CD4-positive, alpha-beta memory T cell (primary cell): ENCODE data around the gene HSD11B1. TPM values are rescaled to one million over a fixed set of nuclear protein-coding genes. Genes with fewer than 3 reads are reported as not detected.

Experiments
- CTCF ChIA-PET: fragments of 350-600 bp; sonication (Branson Sonifier 250); formaldehyde crosslinking; loops from one replicate; lab custom pipeline; 2021; ENCODE audit warnings: inconsistent platforms; ENCODE audit not compliant: partially characterized antibody; lab: Charles Lee
- POLR2A ChIA-PET: fragments of 350-600 bp; sonication (Branson Sonifier 250); formaldehyde crosslinking; loops from one replicate; lab custom pipeline; 2021; ENCODE audit not compliant: partially characterized antibody; lab: Charles Lee
- DNase-seq, 5 donors: peaks; one replicate each; pipeline versions ENCODE4 v3.0.0 to v3.0.0-alpha.2; 2020 to 2022; ENCODE audit warnings: mixed read lengths in 1 of 5
- H3K27ac ChIP-seq: one replicate; pipeline ENCODE4 v1.7.0; 2013; ENCODE audit warnings: low read depth, low read length
- H3K27me3 ChIP-seq: 2 replicates; pipeline ENCODE4 v1.7.0; 2013; ENCODE audit warnings: mild to moderate bottlenecking, low read length, moderate library complexity; ENCODE audit not compliant: insufficient read depth
- H3K36me3 ChIP-seq: 2 replicates; pipeline ENCODE4 v1.7.0; 2013; ENCODE audit warnings: mild to moderate bottlenecking, low read length, moderate library complexity; ENCODE audit not compliant: insufficient read depth
- H3K4me1 ChIP-seq: 2 replicates; pipeline ENCODE4 v1.7.0; 2013; ENCODE audit warnings: mild to moderate bottlenecking, low read length, moderate library complexity; ENCODE audit not compliant: insufficient read depth
- H3K4me3 ChIP-seq, 2 donors: one replicate each; pipeline ENCODE4 v1.7.0; 2013; ENCODE audit warnings: low read length in 2 of 2, mild to moderate bottlenecking in 1 of 2
- H3K9me3 ChIP-seq, 2 donors: one replicate each; pipeline ENCODE4 v1.7.0; 2013; ENCODE audit warnings: low read length in 2 of 2, control low read depth in 1 of 2; ENCODE audit not compliant: control insufficient read depth in 1 of 2
- H3K27ac Mint-ChIP-seq, 7 donors: one replicate each; pipeline ENCODE4 v1.8.0; 2020 to 2021; ENCODE audit warnings: mixed read lengths in 7 of 7, mild to moderate bottlenecking in 6 of 7, inconsistent platforms in 3 of 7, moderate library complexity in 3 of 7
- H3K27me3 Mint-ChIP-seq, 2 donors: one replicate each; pipeline ENCODE4 v1.8.0; 2020 to 2021; ENCODE audit warnings: mixed read lengths in 2 of 2
- H3K36me3 Mint-ChIP-seq, 2 donors: one replicate each; pipeline ENCODE4 v1.8.0; 2020 to 2021; ENCODE audit warnings: mixed read lengths in 2 of 2, inconsistent platforms in 1 of 2, mild to moderate bottlenecking in 1 of 2
- H3K4me1 Mint-ChIP-seq, 4 donors: one replicate each; pipeline ENCODE4 v1.8.0; 2020 to 2021; ENCODE audit warnings: mixed read lengths in 4 of 4, mild to moderate bottlenecking in 1 of 4
- H3K4me3 Mint-ChIP-seq, 8 donors: one replicate each; pipeline ENCODE4 v1.8.0; 2020 to 2021; ENCODE audit warnings: mixed read lengths in 8 of 8, mild to moderate bottlenecking in 7 of 8, moderate library complexity in 6 of 8, inconsistent platforms in 3 of 8
- H3K9me3 Mint-ChIP-seq, 8 donors: one replicate each; pipeline ENCODE4 v1.8.0; 2020 to 2021; ENCODE audit warnings: mixed read lengths in 8 of 8, mild to moderate bottlenecking in 5 of 8, inconsistent platforms in 3 of 8, moderate library complexity in 1 of 8
- intact Hi-C: fragments of 100-400 bp; cut with micrococcal nuclease; formaldehyde crosslinking; loops from one replicate; pipeline ENCODE4 v1.15.1; 2023
- polyA plus RNA-seq, 2 donors: library from polyadenylated mRNA; unstranded; fragments of 300-500 nt; fragmentation: Illumina TruSeq; gene quantifications; one replicate each; pipeline ENCODE4 v1.2.3, GENCODE V29; 2021
- total RNA-seq, 2 experiments: library from RNA; stranded (reverse); gene quantifications; one replicate each; pipeline ENCODE4 v1.2.3, GENCODE V29; 2021

HSD11B1 gene
- total and polyA plus RNA-seq, 4 experiments from 2014 or later: 0.49 to 7.3 (median 5.6) TPM; not detected in 1

DNA sequence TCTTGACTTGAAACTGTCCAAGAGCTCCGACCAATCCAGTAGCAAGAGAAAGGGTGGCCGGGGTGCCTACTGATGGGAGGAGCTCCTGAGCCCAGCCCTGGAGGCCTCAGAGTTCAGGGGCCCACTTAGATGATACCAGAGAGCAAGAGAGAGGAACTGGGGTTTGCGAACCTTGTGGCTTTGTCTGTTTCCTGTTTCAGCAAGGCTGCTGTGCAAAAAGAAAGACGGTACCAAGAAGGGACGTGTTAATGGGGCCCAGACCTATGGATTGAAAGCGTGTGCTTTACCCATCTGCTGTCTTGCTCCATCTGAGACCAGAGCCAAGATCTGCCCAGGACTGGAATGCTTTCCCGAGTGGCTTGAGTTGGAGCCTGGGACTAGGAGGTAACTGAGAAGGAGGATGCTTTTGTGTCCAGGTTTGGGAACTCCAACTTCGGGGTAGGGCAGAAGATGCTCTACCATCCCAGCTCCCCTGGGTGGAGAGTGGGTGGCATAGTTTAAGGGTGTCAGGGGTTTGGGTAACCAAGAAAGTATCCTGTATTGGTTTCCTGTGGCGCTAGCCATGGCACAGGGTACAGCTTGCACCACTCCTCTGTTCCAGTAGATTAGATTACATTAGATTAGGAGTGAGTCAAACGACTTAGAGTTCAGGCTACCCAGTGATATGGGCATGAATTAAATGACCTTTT is 51.4 kb downstream of the HSD11B1 start, which contains the start of gene TRAF3IP3:
TRAF3IP3 (plus strand) TSS at position 128 of the 689 bp plus-strand sequence. CDS start 3,987 bp downstream, outside the sequence.
- no peaks in the 10 kb centered on the region for H3K9me3 ChIP-seq
- intact Hi-C loops: loop anchor here (1.0 kb wide), 4 partner anchors 9 to 71 kb away; partner anchors contain the start of genes C1orf74 and UTP25
- Mint-ChIP-seq H3K27me3 (no peaks in the 10 kb centered on the region), H3K36me3 (peaks cover 33 to 42% of the 10 kb centered on the region in 2 donors), H3K4me1 (peaks cover 53 to 95% (median 71%) of the 10 kb centered on the region in 4 donors), H3K9me3 (no peaks in the 10 kb centered on the region), H3K27ac (peak within 1 kb of the TSS; percentile 87 to 96 (median 94)), H3K4me3 (peak within 1 kb of the TSS; percentile 91 to 100 (median 98))
- peak; percentile 78 to 89 (median 83) for DNase-seq
- no peaks in the 10 kb centered on the region for H3K27me3 ChIP-seq
- peaks cover 82% of the 10 kb centered on the region for H3K4me1 ChIP-seq
- peak within 1 kb of the TSS; percentile 72 for H3K27ac ChIP-seq
- H3K36me3 ChIP-seq: peaks cover 24% of the 10 kb centered on the region
- ChIA-PET POLR2A (interaction anchor here (1.1 to 36.1 kb wide), 7 partner anchors 8 to 72 kb away, joined by 3 to 1778 read pairs (median 5); partner anchors contain the start of genes C1orf74 and UTP25), CTCF (interaction anchor here (0.6 to 16.0 kb wide), 10 partner anchors 1 to 180 kb away, joined by 3 to 385 read pairs (median 10); partner anchors contain the start of genes C1orf74, TRAF3IP3 and UTP25)
- H3K4me3 ChIP-seq: peak within 1 kb of the TSS; percentile 72 to 81

DNA sequence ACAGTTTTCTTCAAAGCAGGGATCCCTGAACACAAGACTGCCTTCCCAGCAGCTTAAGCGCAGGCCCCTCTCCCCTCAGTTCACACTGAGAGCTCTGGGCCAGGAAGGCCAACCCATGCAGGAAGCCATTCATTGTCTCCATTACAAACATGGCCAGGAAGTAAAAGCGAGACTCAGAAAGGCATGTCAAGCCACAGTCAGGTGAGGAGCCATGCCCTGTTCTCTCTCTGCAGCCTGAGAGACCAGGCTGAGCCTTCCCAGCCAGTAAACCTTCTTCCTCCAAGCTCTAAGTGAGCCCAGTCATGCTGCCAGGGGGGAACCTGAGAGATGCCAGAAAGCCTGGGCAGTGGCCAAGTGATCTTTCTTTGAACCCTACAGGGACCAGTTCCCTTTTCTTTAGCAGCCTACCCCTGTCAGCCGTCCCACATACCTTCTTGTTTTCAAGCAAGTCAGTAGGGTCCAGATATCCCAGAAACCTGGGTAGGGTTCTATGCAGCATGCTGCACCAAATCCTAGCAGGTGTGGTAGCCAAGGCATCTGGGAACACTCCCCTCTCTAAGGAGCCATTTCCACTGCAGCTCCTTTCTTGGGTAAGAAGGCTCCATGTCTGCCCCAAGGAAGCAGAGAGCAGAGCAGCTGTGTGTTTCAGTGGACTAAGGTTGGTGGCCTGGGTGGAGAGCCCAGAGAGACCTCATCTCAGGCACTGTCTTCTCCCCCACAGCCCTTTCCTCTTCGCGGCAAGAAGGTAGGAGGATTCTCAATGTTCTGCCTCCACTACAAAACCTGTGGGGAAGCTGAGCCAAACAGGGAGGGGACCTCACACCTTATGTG is 52.2 kb downstream of the HSD11B1 start:
- Histone ChIP-seq H3K36me3 (peaks cover 32% of the 10 kb centered on the region), H3K9me3 (no peaks in the 10 kb centered on the region), H3K4me3 (peak overlapping the region; percentile 72 to 81), H3K4me1 (peaks cover 82% of the 10 kb centered on the region), H3K27me3 (no peaks in the 10 kb centered on the region), H3K27ac (peak overlapping the region; percentile 72)
- ChIA-PET POLR2A (interaction anchor here (0.9 to 36.1 kb wide), 6 partner anchors 9 to 71 kb away, joined by 3 to 1778 read pairs (median 6); partner anchors contain the start of genes C1orf74 and UTP25), CTCF (interaction anchor here (1.3 to 16.0 kb wide), 8 partner anchors 2 to 70 kb away, joined by 3 to 385 read pairs (median 16); partner anchors contain the start of genes TRAF3IP3 and UTP25)
- peak overlapping the region; percentile 91 to 100 (median 98) for H3K4me3 Mint-ChIP-seq
- intact Hi-C loops: loop anchor here (1.0 kb wide), 4 partner anchors 10 to 70 kb away; partner anchors contain the start of genes C1orf74 and UTP25
- no peaks in the 10 kb centered on the region for H3K27me3 Mint-ChIP-seq
- peaks cover 53 to 95% (median 71%) of the 10 kb centered on the region in 4 donors for H3K4me1 Mint-ChIP-seq
- peak overlapping the region; percentile 87 to 96 (median 94) for H3K27ac Mint-ChIP-seq
- no peaks in the 10 kb centered on the region for H3K9me3 Mint-ChIP-seq
- peak; percentile 39 to 64 (median 48) for DNase-seq
- peaks cover 40 to 50% of the 10 kb centered on the region in 2 donors for H3K36me3 Mint-ChIP-seq

DNA sequence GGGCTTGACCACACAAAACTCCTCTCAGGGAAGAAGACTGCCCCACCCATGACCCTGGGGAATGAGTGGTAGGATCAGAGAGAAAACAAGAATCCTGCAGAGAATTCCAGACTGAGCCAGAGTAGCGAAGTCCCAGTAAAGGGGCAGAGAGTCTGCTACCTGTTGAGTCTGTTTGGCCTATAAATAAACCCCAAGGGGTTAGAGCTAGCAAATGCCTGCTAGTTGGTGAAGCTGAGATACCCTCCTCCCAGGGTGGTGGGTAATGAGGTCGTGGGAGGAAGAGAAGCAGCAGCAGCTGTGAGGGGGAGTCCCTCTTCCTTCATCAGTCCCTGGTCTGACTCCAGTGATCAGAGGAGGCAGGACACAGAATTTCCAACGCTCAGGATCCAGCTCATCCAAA is 53.8 kb downstream of the HSD11B1 start:
- Mint-ChIP-seq H3K36me3 (peaks cover 56 to 66% of the 10 kb centered on the region in 2 donors), H3K4me3 (peak overlapping the region; percentile 91 to 100 (median 98)), H3K27ac (peak overlapping the region; percentile 87 to 96 (median 94)), H3K4me1 (peaks cover 58 to 95% (median 73%) of the 10 kb centered on the region in 4 donors), H3K27me3 (no peaks in the 10 kb centered on the region), H3K9me3 (no peaks in the 10 kb centered on the region)
- no peak for DNase-seq
- Histone ChIP-seq H3K36me3 (peaks cover 47% of the 10 kb centered on the region), H3K4me3 (peak overlapping the region; percentile 72 to 81), H3K4me1 (peaks cover 82% of the 10 kb centered on the region), H3K9me3 (no peaks in the 10 kb centered on the region), H3K27me3 (no peaks in the 10 kb centered on the region), H3K27ac (peak overlapping the region; percentile 72)
- intact Hi-C loops: no loop called here
- ChIA-PET CTCF (interaction anchor here (1.3 to 16.0 kb wide), 5 partner anchors 4 to 25 kb away, joined by 3 to 385 read pairs (median 21); partner anchors contain the start of gene TRAF3IP3), POLR2A (interaction anchor here (3.0 to 36.1 kb wide), 3 partner anchors 0 to 16 kb away, joined by 27 to 1778 read pairs (median 1778); partner anchors contain the start of genes C1orf74 and TRAF3IP3)

DNA sequence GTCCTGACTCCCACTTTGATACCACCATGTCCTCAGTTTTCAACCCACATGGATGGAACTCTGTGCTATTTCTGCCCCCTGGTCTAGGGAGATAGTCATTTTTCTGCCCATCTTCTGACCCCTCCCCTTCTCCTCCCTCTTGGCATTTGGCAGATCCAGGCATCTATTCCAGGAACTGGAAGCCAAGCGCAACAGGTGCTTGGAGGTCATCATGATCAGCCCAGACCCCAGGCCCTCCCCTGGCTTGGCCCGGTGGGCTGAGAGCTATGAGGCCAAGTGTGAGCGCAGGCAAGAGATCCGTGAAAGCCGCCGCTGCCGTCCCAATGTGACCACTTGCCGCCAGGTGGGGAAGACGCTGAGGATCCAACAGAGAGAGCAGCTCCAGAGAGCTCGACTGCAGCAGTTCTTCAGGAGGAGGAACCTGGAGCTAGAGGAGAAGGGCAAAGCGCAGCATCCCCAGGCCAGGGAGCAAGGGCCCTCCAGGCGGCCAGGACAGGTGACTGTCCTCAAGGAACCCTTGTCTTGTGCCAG is 55.2 kb downstream of the HSD11B1 start:
- Mint-ChIP-seq H3K4me1 (peaks cover 60 to 94% (median 72%) of the 10 kb centered on the region in 4 donors), H3K36me3 (peaks cover 68 to 77% of the 10 kb centered on the region in 2 donors), H3K9me3 (no peaks in the 10 kb centered on the region), H3K27ac (peak overlapping the region; percentile 78 to 96 (median 93)), H3K27me3 (no peaks in the 10 kb centered on the region), H3K4me3 (peak overlapping the region; percentile 26 to 100 (median 79))
- H3K9me3 ChIP-seq: no peaks in the 10 kb centered on the region
- peak overlapping the region; percentile 72 for H3K27ac ChIP-seq
- H3K27me3 ChIP-seq: no peaks in the 10 kb centered on the region
- peaks cover 56% of the 10 kb centered on the region for H3K36me3 ChIP-seq
- DNase-seq: no peak
- H3K4me1 ChIP-seq: peaks cover 78% of the 10 kb centered on the region
- intact Hi-C loops: no loop called here
- POLR2A ChIA-PET: interaction anchor here (1.3 to 36.1 kb wide), 3 partner anchors 1 to 63 kb away, joined by 5 to 1778 read pairs (median 1778); partner anchors contain the start of genes C1orf74 and TRAF3IP3
- H3K4me3 ChIP-seq: peak overlapping the region in 1 of 2 donors; percentile 11
- CTCF ChIA-PET: interaction anchor here (0.8 to 16.0 kb wide), 7 partner anchors 3 to 68 kb away, joined by 3 to 385 read pairs (median 6); partner anchors contain the start of genes C1orf74, TRAF3IP3 and UTP25

DNA sequence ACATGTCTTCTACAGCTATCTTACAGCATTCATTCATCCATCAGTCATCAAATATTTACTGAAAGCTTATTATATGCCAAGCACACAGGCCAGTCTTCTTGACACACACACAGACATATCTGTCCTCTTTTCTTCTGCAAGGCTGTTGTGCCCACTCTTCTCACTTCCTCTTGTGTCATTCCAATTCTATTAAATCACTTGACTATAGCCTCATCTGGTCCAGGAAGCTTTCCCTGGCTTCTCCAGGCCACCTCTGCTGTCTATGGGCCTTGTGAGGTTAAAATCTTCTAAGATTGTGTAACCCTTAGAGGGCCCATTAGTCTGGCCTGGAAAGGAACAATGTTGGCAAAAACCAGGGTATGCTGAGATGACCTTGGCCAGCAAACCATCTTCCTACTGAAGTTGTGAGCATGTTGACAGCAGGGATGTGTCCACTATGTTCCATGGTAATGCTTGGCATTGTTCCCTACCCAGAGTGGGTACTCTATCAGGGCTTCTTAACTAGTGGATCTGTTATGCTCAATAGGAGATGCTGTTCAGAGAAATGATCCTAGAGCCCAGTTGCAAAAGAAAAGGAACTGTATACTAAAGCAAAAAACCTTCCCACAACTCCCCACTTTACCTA is 56.5 kb downstream of the HSD11B1 start:
- no peaks in the 10 kb centered on the region for H3K9me3 ChIP-seq
- Mint-ChIP-seq H3K4me3 (peak overlapping the region; percentile 28 to 83 (median 61)), H3K9me3 (no peaks in the 10 kb centered on the region), H3K4me1 (peaks cover 56 to 81% (median 69%) of the 10 kb centered on the region in 4 donors), H3K27me3 (no peaks in the 10 kb centered on the region), H3K36me3 (peaks cover 79 to 86% of the 10 kb centered on the region in 2 donors), H3K27ac (peak overlapping the region; percentile 84 to 96 (median 89))
- H3K4me1 ChIP-seq: peaks cover 77% of the 10 kb centered on the region
- peak overlapping the region; percentile 23 for H3K27ac ChIP-seq
- no peak for DNase-seq
- CTCF ChIA-PET: interaction anchor here (1.3 to 16.0 kb wide), 3 partner anchors 2 to 61 kb away, joined by 4 to 385 read pairs (median 385); partner anchors contain the start of gene TRAF3IP3
- POLR2A ChIA-PET: interaction anchor here (1.3 to 36.1 kb wide), 3 partner anchors 2 to 62 kb away, joined by 5 to 1778 read pairs (median 1778); partner anchors contain the start of genes C1orf74 and TRAF3IP3
- intact Hi-C loops: no loop called here
- H3K4me3 ChIP-seq: no peak overlapping the region
- peaks cover 61% of the 10 kb centered on the region for H3K36me3 ChIP-seq
- no peaks in the 10 kb centered on the region for H3K27me3 ChIP-seq
